OCI-LY1 (cell line): ENCODE results near the gene CELSR1.

Source experiments
- H2AFZ ChIP-seq: fragments of 200-600 bp; sonication (generic), shearing (Covaris generic); 2 replicates; pipeline ENCODE4 v1.6.0; 2014; ENCODE audit warnings: antibody characterized with exemption, mild to moderate bottlenecking, low read length
- H3F3A ChIP-seq: fragments of 200-600 bp; sonication (generic), shearing (Covaris generic); 2 replicates; pipeline ENCODE4 v1.6.0; 2014; ENCODE audit warnings: mild to moderate bottlenecking, antibody characterized with exemption, low read length, moderate library complexity; ENCODE audit not compliant: insufficient read depth
- H3K27ac ChIP-seq: fragments of 200-600 bp; sonication (generic); 2 replicates; pipeline ENCODE4 v1.5.1; 2014; ENCODE audit warnings: low read length, mixed run types, mild to moderate bottlenecking, low read depth; ENCODE audit not compliant: poor library complexity, severe bottlenecking
- H3K27me3 ChIP-seq: fragments of 200-600 bp; sonication (generic); 2 replicates; pipeline ENCODE4 v1.6.0; 2014; ENCODE audit warnings: antibody characterized with exemption, mild to moderate bottlenecking, low read length, moderate library complexity; ENCODE audit not compliant: insufficient read depth
- H3K36me3 ChIP-seq: fragments of 200-600 bp; sonication (generic); 2 replicates; pipeline ENCODE4 v1.6.1; 2014; ENCODE audit warnings: mild to moderate bottlenecking, antibody characterized with exemption, low read length, moderate library complexity, mixed read lengths; ENCODE audit not compliant: insufficient read depth
- H3K4me1 ChIP-seq: fragments of 200-600 bp; sonication (generic); 2 replicates; pipeline ENCODE4 v1.5.1; 2014; ENCODE audit warnings: mild to moderate bottlenecking, low read length, moderate library complexity; ENCODE audit not compliant: insufficient read depth, severe bottlenecking
- H3K4me2 ChIP-seq: fragments of 200-600 bp; sonication (generic), shearing (Covaris generic); 2 replicates; pipeline ENCODE4 v1.6.1; 2014; ENCODE audit warnings: low read length
- H3K4me3 ChIP-seq: fragments of 200-600 bp; sonication (generic); 2 replicates; pipeline ENCODE4 v1.5.1; 2014; ENCODE audit warnings: low read length, low read depth, mild to moderate bottlenecking, mixed read lengths; ENCODE audit not compliant: poor library complexity, severe bottlenecking
- H3K79me2 ChIP-seq: fragments of 200-600 bp; shearing (Covaris generic); 2 replicates; pipeline ENCODE4 v1.6.1; 2016; ENCODE audit warnings: mixed run types, low read length, mixed read lengths; ENCODE audit not compliant: insufficient read depth
- H3K9ac ChIP-seq: fragments of 200-600 bp; sonication (generic), shearing (Covaris generic); 2 replicates; pipeline ENCODE4 v1.6.1; 2014; ENCODE audit warnings: mild to moderate bottlenecking, low read length, mixed read lengths
- H3K9me2 ChIP-seq: fragments of 200-600 bp; sonication (generic), shearing (Covaris generic); 2 replicates; pipeline ENCODE4 v1.6.1; 2014; ENCODE audit warnings: low read depth, mild to moderate bottlenecking, low read length, mixed read lengths
- H3K9me3 ChIP-seq: fragments of 200-600 bp; shearing (Covaris generic); 2 replicates; pipeline ENCODE4 v1.6.1; 2014; ENCODE audit warnings: low read length, mixed read lengths
- H4K20me1 ChIP-seq: fragments of 200-600 bp; sonication (generic), shearing (Covaris generic); 2 replicates; pipeline ENCODE4 v1.6.0; 2016; ENCODE audit warnings: mild to moderate bottlenecking, low read length; ENCODE audit not compliant: insufficient read depth
- CTCF ChIP-seq: fragments of 200-600 bp; sonication (generic), shearing (Covaris generic); IDR thresholded peaks from 2 replicates; pipeline ENCODE4 v1.5.1; 2017; ENCODE audit warnings: mild to moderate bottlenecking, antibody characterized with exemption, low read length, moderate library complexity, mixed read lengths
- EZH2 ChIP-seq: fragments of 200-600 bp; sonication (generic), shearing (Covaris generic); IDR thresholded peaks from 2 replicates; pipeline ENCODE4 v1.8.0; 2017; ENCODE audit warnings: borderline replicate concordance, mixed run types, mild to moderate bottlenecking, antibody characterized with exemption, low read length, moderate library complexity, mixed read lengths

Gene CELSR1

GRCh38 chr22:46355369-46355995, 181.9 kb downstream of the CELSR1 start:
- Histone ChIP-seq H3K4me3 (no peak overlapping the region), H3K4me2 (no peak overlapping the region), H3K9me2 (no peaks in the 10 kb centered on the region), H3K9me3 (no peaks in the 10 kb centered on the region), H3K9ac (no peak overlapping the region), H3K79me2 (no peaks in the 10 kb centered on the region), H3K27me3 (no peaks in the 10 kb centered on the region), H3K36me3 (peaks cover 75% of the 10 kb centered on the region), H3F3A (no peaks in the 10 kb centered on the region), H3K27ac (no peak overlapping the region), H3K4me1 (peaks cover 11% of the 10 kb centered on the region), H2AFZ (no peak overlapping the region), H4K20me1 (no peaks in the 10 kb centered on the region)
- TF ChIP-seq EZH2 (no peak), CTCF (peak; percentile 91)

GRCh38 chr22:46354993-46355305, 182.5 kb downstream of the CELSR1 start:
- TF ChIP-seq CTCF (no peak), EZH2 (no peak)
- H2AFZ ChIP-seq = no peak overlapping the region
- H3F3A ChIP-seq = no peaks in the 10 kb centered on the region
- H3K9ac ChIP-seq = no peak overlapping the region
- no peaks in the 10 kb centered on the region for H3K79me2 ChIP-seq
- H3K4me2 ChIP-seq = no peak overlapping the region
- H3K9me2 ChIP-seq = no peaks in the 10 kb centered on the region
- H3K27me3 ChIP-seq = no peaks in the 10 kb centered on the region
- no peaks in the 10 kb centered on the region for H4K20me1 ChIP-seq
- H3K4me3 ChIP-seq = no peak overlapping the region
- H3K36me3 ChIP-seq = peaks cover 81% of the 10 kb centered on the region
- peaks cover 11% of the 10 kb centered on the region for H3K4me1 ChIP-seq
- H3K9me3 ChIP-seq = no peaks in the 10 kb centered on the region
- H3K27ac ChIP-seq = no peak overlapping the region

DNA sequence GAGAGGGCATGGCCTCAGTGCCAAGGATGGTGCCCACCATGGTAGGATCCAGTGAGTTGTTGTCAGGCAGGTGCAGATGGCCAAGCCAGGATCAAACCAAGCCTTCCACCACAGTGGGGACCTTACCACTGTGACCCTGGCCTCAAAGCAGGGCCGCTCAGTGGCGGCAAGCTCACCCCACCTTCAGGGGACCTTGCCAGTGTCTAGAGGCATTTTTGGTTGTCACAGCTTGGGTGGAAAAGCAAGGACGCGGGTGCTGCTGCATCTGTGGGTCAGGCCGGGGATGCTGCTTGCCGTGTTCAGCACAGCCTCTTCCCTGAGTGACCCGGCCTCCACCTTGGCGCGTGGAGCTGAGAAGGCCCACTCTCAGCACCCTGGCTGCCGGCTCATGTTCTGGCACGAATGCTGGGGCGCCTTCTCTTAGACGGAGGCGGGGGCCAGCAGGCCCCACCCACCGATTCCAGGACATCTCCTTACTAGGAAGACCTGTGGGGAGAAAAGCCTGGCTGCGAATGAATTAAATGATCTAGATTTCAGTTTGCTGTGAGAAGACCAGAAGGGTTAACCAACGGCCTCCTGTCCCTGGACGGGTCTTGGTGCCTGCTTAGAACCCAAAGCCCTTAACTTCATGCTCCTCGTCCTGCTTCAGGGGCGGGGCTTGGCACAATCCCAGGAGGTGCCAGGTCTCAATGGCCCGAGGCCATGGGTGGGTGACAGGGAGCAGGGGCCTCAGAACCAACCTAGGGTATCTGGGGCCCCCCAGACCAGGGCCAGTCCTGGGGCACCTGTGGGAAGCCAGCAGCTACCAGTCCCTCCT, 183.0 kb downstream of the CELSR1 start:
- H3K9ac ChIP-seq = no peak overlapping the region
- H3K27me3 ChIP-seq = no peaks in the 10 kb centered on the region
- no peaks in the 10 kb centered on the region for H3K79me2 ChIP-seq
- no peak overlapping the region for H3K27ac ChIP-seq
- no peaks in the 10 kb centered on the region for H4K20me1 ChIP-seq
- no peak overlapping the region for H3K4me2 ChIP-seq
- H2AFZ ChIP-seq = no peak overlapping the region
- no peaks in the 10 kb centered on the region for H3K9me2 ChIP-seq
- H3K4me3 ChIP-seq = no peak overlapping the region
- peaks cover 11% of the 10 kb centered on the region for H3K4me1 ChIP-seq
- peaks cover 86% of the 10 kb centered on the region for H3K36me3 ChIP-seq
- H3F3A ChIP-seq = no peaks in the 10 kb centered on the region
- TF ChIP-seq EZH2 (no peak), CTCF (no peak)
- H3K9me3 ChIP-seq = no peaks in the 10 kb centered on the region
